ENCODE data around the gene ZNF19.

GRCh38 chr16:71441348-71442050 lies 47.6 kb downstream of the ZNF19 start:
- peak in 3 of 4 donors; percentile 13 to 37 (median 22) for TF ChIP-seq CTCF (IDR thresholded peaks at IDR 0.05)
- TF ChIP-seq POLR2A (IDR thresholded peaks at IDR 0.05), result no peak

All from right lobe of liver (tissue), 4 donors.